ENCODE data around the gene PAXX. TPM values are rescaled to one million over a fixed set of nuclear protein-coding genes. Genes with fewer than 3 reads are reported as not detected.

The PAXX gene
- polyA plus RNA-seq, 1 donor (not counting 4 experiments of a cell fraction or from before 2014, with no cell fraction given): 11.2 TPM

- H3K27ac ChIP-seq (ENCODE audit: control insufficient read depth, insufficient read depth, low read length): no peak overlapping the region
- no peaks in the 10 kb centered on the region for H3K79me2 ChIP-seq (ENCODE audit: control insufficient read depth, insufficient read depth, low read length)
- H3K27me3 ChIP-seq (ENCODE audit: control insufficient read depth, extremely low read depth, insufficient read depth, low read length): no peaks in the 10 kb centered on the region
- TF ChIP-seq, protein P1, sequence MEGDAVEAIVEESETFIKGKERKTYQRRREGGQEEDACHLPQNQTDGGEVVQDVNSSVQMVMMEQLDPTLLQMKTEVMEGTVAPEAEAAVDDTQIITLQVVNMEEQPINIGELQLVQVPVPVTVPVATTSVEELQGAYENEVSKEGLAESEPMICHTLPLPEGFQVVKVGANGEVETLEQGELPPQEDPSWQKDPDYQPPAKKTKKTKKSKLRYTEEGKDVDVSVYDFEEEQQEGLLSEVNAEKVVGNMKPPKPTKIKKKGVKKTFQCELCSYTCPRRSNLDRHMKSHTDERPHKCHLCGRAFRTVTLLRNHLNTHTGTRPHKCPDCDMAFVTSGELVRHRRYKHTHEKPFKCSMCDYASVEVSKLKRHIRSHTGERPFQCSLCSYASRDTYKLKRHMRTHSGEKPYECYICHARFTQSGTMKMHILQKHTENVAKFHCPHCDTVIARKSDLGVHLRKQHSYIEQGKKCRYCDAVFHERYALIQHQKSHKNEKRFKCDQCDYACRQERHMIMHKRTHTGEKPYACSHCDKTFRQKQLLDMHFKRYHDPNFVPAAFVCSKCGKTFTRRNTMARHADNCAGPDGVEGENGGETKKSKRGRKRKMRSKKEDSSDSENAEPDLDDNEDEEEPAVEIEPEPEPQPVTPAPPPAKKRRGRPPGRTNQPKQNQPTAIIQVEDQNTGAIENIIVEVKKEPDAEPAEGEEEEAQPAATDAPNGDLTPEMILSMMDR (optimal IDR thresholded peaks at IDR 0.05 in 1 of 3, IDR thresholded peaks at IDR 0.05 in 1 of 3, conservative IDR thresholded peaks at IDR 0.05 in 1 of 3; ENCODE audit: extremely low read depth in 1 of 3, insufficient read depth in 2 of 3, low read length in 3 of 3): no peak
- TF ChIP-seq EZH2 (IDR thresholded peaks at IDR 0.05; ENCODE audit: low read length): no peak
- H3K9me1 ChIP-seq (ENCODE audit: control insufficient read depth, extremely low read depth, insufficient read depth, low read length): no peaks in the 10 kb centered on the region
- H3K9ac ChIP-seq (ENCODE audit: control insufficient read depth, extremely low read depth, insufficient read depth, low read length): no peak overlapping the region
- no peaks in the 10 kb centered on the region for H4K20me1 ChIP-seq (ENCODE audit: control insufficient read depth, extremely low read depth, insufficient read depth, low read length)
- H3K36me3 ChIP-seq (ENCODE audit: control insufficient read depth in 2 of 2, extremely low read depth in 1 of 2, insufficient read depth in 2 of 2, low read length in 2 of 2): no peaks in the 10 kb centered on the region
- no peaks in the 10 kb centered on the region for H3K4me1 ChIP-seq (ENCODE audit: control insufficient read depth, extremely low read depth, insufficient read depth, low read length)
- no peak overlapping the region for H3K4me2 ChIP-seq (ENCODE audit: control insufficient read depth, extremely low read depth, insufficient read depth, low read depth, low read length)
- no peak overlapping the region for H2AFZ ChIP-seq (ENCODE audit: control insufficient read depth, low read length)
- FAIRE-seq: no peak
- H3K9me3 ChIP-seq (ENCODE audit: control insufficient read depth, low read depth, low read length): no peaks in the 10 kb centered on the region
- dilution Hi-C loops (cut with MboI; ENCODE audit: extremely low pct_ligation_motif_present, low sequenced_read_pairs): no loop called here
- DNase-seq (ENCODE audit: low read depth, low spot score): no peak
- no peak overlapping the region for H3K4me3 ChIP-seq (ENCODE audit: control insufficient read depth in 2 of 3, extremely low read depth in 1 of 3, insufficient read depth in 2 of 3, low read depth in 1 of 3, low read length in 3 of 3)
These were observed 16.1 kb downstream of the PAXX start for GRCh38 chr9:137008312-137008711.

- H3K9me3 ChIP-seq (ENCODE audit: control insufficient read depth, low read depth, low read length): no peaks in the 10 kb centered on the region
- H3K36me3 ChIP-seq (ENCODE audit: control insufficient read depth in 2 of 2, extremely low read depth in 1 of 2, insufficient read depth in 2 of 2, low read length in 2 of 2): no peaks in the 10 kb centered on the region
- no peak overlapping the region for H3K4me2 ChIP-seq (ENCODE audit: control insufficient read depth, extremely low read depth, insufficient read depth, low read depth, low read length)
- no peak overlapping the region for H2AFZ ChIP-seq (ENCODE audit: control insufficient read depth, low read length)
- H3K9me1 ChIP-seq (ENCODE audit: control insufficient read depth, extremely low read depth, insufficient read depth, low read length): no peaks in the 10 kb centered on the region
- FAIRE-seq: no peak
- no peaks in the 10 kb centered on the region for H3K79me2 ChIP-seq (ENCODE audit: control insufficient read depth, insufficient read depth, low read length)
- no peaks in the 10 kb centered on the region for H3K27me3 ChIP-seq (ENCODE audit: control insufficient read depth, extremely low read depth, insufficient read depth, low read length)
- H3K4me3 ChIP-seq (ENCODE audit: control insufficient read depth in 2 of 3, extremely low read depth in 1 of 3, insufficient read depth in 2 of 3, low read depth in 1 of 3, low read length in 3 of 3): no peak overlapping the region
- no peak overlapping the region for H3K9ac ChIP-seq (ENCODE audit: control insufficient read depth, extremely low read depth, insufficient read depth, low read length)
- no peaks in the 10 kb centered on the region for H3K4me1 ChIP-seq (ENCODE audit: control insufficient read depth, extremely low read depth, insufficient read depth, low read length)
- no peak for TF ChIP-seq EZH2 (IDR thresholded peaks at IDR 0.05; ENCODE audit: low read length)
- TF ChIP-seq, protein P1 (optimal IDR thresholded peaks at IDR 0.05 in 1 of 3, IDR thresholded peaks at IDR 0.05 in 1 of 3, conservative IDR thresholded peaks at IDR 0.05 in 1 of 3; ENCODE audit: extremely low read depth in 1 of 3, insufficient read depth in 2 of 3, low read length in 3 of 3): no peak
- H4K20me1 ChIP-seq (ENCODE audit: control insufficient read depth, extremely low read depth, insufficient read depth, low read length): no peaks in the 10 kb centered on the region
- DNase-seq (ENCODE audit: low read depth, low spot score): no peak
- dilution Hi-C loops (cut with MboI; ENCODE audit: extremely low pct_ligation_motif_present, low sequenced_read_pairs): no loop called here
- H3K27ac ChIP-seq (ENCODE audit: control insufficient read depth, insufficient read depth, low read length): no peak overlapping the region
These were observed 17.0 kb downstream of the PAXX start for GRCh38 chr9:137009217-137009616.
